ENCODE data around the gene FLCN.

The FLCN gene

GRCh38 chr17:17181666-17182597 is 55.0 kb downstream of the FLCN start:
- peaks cover 84% of the 10 kb centered on the region for H3K36me3 ChIP-seq (ENCODE audit: control insufficient read depth, insufficient read depth, low read length, severe bottlenecking)
- no peak overlapping the region for H3K9ac ChIP-seq (ENCODE audit: low read length)
- peaks cover 8% of the 10 kb centered on the region for H3K4me1 ChIP-seq (ENCODE audit: control insufficient read depth, insufficient read depth, low read length)
- H3K27me3 ChIP-seq (replicated peaks; ENCODE audit: control insufficient read depth, insufficient read depth, low read length): no peaks in the 10 kb centered on the region
- no peak for DNase-seq (ENCODE audit: low read depth)
- no peak overlapping the region for H3K4me3 ChIP-seq (ENCODE audit: low read length)
- no peaks in the 10 kb centered on the region for H3K9me3 ChIP-seq (ENCODE audit: control insufficient read depth, low read length)

GRCh38 chr17:17180741-17181525 is 56.0 kb downstream of the FLCN start:
- H3K36me3 ChIP-seq (ENCODE audit: control insufficient read depth, insufficient read depth, low read length, severe bottlenecking): peaks cover 91% of the 10 kb centered on the region
- no peaks in the 10 kb centered on the region for H3K27me3 ChIP-seq (replicated peaks; ENCODE audit: control insufficient read depth, insufficient read depth, low read length)
- H3K4me1 ChIP-seq (ENCODE audit: control insufficient read depth, insufficient read depth, low read length): peaks cover 5% of the 10 kb centered on the region
- no peak for DNase-seq (ENCODE audit: low read depth)
- no peak overlapping the region for H3K9ac ChIP-seq (ENCODE audit: low read length)
- no peak overlapping the region for H3K4me3 ChIP-seq (ENCODE audit: low read length)
- no peaks in the 10 kb centered on the region for H3K9me3 ChIP-seq (ENCODE audit: control insufficient read depth, low read length)

- H3K9ac ChIP-seq (ENCODE audit: low read length): no peak overlapping the region
- DNase-seq (ENCODE audit: low read depth): no peak
These were observed 56.8 kb downstream of the FLCN start for GRCh38 chr17:17180141-17180603.

GRCh38 chr17:17179371-17179827 is 57.6 kb downstream of the FLCN start:
- Histone ChIP-seq H3K36me3 (ENCODE audit: control insufficient read depth, insufficient read depth, low read length, severe bottlenecking) (peaks cover 95% of the 10 kb centered on the region), H3K4me1 (ENCODE audit: control insufficient read depth, insufficient read depth, low read length) (peaks cover 5% of the 10 kb centered on the region), H3K9ac (ENCODE audit: low read length) (no peak overlapping the region), H3K9me3 (ENCODE audit: control insufficient read depth, low read length) (no peaks in the 10 kb centered on the region), H3K27me3 (replicated peaks; ENCODE audit: control insufficient read depth, insufficient read depth, low read length) (no peaks in the 10 kb centered on the region), H3K4me3 (ENCODE audit: low read length) (no peak overlapping the region)
- DNase-seq (ENCODE audit: low read depth): no peak

More at GRCh38 chr17:17180141-17180603, 56.8 kb downstream of the FLCN start:
- Histone ChIP-seq H3K36me3 (ENCODE audit: control insufficient read depth, insufficient read depth, low read length, severe bottlenecking) (peaks cover 94% of the 10 kb centered on the region), H3K4me3 (ENCODE audit: low read length) (no peak overlapping the region), H3K9me3 (ENCODE audit: control insufficient read depth, low read length) (no peaks in the 10 kb centered on the region), H3K4me1 (ENCODE audit: control insufficient read depth, insufficient read depth, low read length) (peaks cover 5% of the 10 kb centered on the region), H3K27me3 (replicated peaks; ENCODE audit: control insufficient read depth, insufficient read depth, low read length) (no peaks in the 10 kb centered on the region)

- H3K4me3 ChIP-seq (ENCODE audit: low read length): no peak overlapping the region
- H3K4me1 ChIP-seq (ENCODE audit: control insufficient read depth, insufficient read depth, low read length): peaks cover 5% of the 10 kb centered on the region
- H3K9me3 ChIP-seq (ENCODE audit: control insufficient read depth, low read length): no peaks in the 10 kb centered on the region
- H3K27me3 ChIP-seq (replicated peaks; ENCODE audit: control insufficient read depth, insufficient read depth, low read length): no peaks in the 10 kb centered on the region
- no peak overlapping the region for H3K9ac ChIP-seq (ENCODE audit: low read length)
- H3K36me3 ChIP-seq (ENCODE audit: control insufficient read depth, insufficient read depth, low read length, severe bottlenecking): peaks cover 98% of the 10 kb centered on the region
- DNase-seq (ENCODE audit: low read depth): no peak
These were observed 59.8 kb downstream of the FLCN start for GRCh38 chr17:17177176-17177575.

- no peaks in the 10 kb centered on the region for H3K27me3 ChIP-seq (replicated peaks; ENCODE audit: control insufficient read depth, insufficient read depth, low read length)
- no peak overlapping the region for H3K9ac ChIP-seq (ENCODE audit: low read length)
- peaks cover 95% of the 10 kb centered on the region for H3K36me3 ChIP-seq (ENCODE audit: control insufficient read depth, insufficient read depth, low read length, severe bottlenecking)
- H3K9me3 ChIP-seq (ENCODE audit: control insufficient read depth, low read length): no peaks in the 10 kb centered on the region
- no peak for DNase-seq (ENCODE audit: low read depth)
- no peak overlapping the region for H3K4me3 ChIP-seq (ENCODE audit: low read length)
- H3K4me1 ChIP-seq (ENCODE audit: control insufficient read depth, insufficient read depth, low read length): no peaks in the 10 kb centered on the region
These were observed 60.6 kb downstream of the FLCN start for GRCh38 chr17:17176341-17176740.

- Histone ChIP-seq H3K9me3 (ENCODE audit: control insufficient read depth, low read length) (no peaks in the 10 kb centered on the region), H3K36me3 (ENCODE audit: control insufficient read depth, insufficient read depth, low read length, severe bottlenecking) (peaks cover 91% of the 10 kb centered on the region), H3K4me3 (ENCODE audit: low read length) (no peak overlapping the region), H3K9ac (ENCODE audit: low read length) (no peak overlapping the region), H3K27me3 (replicated peaks; ENCODE audit: control insufficient read depth, insufficient read depth, low read length) (no peaks in the 10 kb centered on the region), H3K4me1 (ENCODE audit: control insufficient read depth, insufficient read depth, low read length) (no peaks in the 10 kb centered on the region)
- no peak for DNase-seq (ENCODE audit: low read depth)
These were observed 61.1 kb downstream of the FLCN start for GRCh38 chr17:17175917-17176316.

GRCh38 chr17:17175340-17175739 is 61.6 kb downstream of the FLCN start:
- H3K36me3 ChIP-seq (ENCODE audit: control insufficient read depth, insufficient read depth, low read length, severe bottlenecking): peaks cover 85% of the 10 kb centered on the region

GRCh38 chr17:17173921-17174320 is 63.0 kb downstream of the FLCN start:
- H3K4me1 ChIP-seq (ENCODE audit: control insufficient read depth, insufficient read depth, low read length): no peaks in the 10 kb centered on the region
- DNase-seq (ENCODE audit: low read depth): no peak
- H3K36me3 ChIP-seq (ENCODE audit: control insufficient read depth, insufficient read depth, low read length, severe bottlenecking): peaks cover 80% of the 10 kb centered on the region
- H3K4me3 ChIP-seq (ENCODE audit: low read length): no peak overlapping the region
- no peaks in the 10 kb centered on the region for H3K9me3 ChIP-seq (ENCODE audit: control insufficient read depth, low read length)
- no peak overlapping the region for H3K9ac ChIP-seq (ENCODE audit: low read length)
- no peaks in the 10 kb centered on the region for H3K27me3 ChIP-seq (replicated peaks; ENCODE audit: control insufficient read depth, insufficient read depth, low read length)

More at GRCh38 chr17:17175340-17175739, 61.6 kb downstream of the FLCN start:
- Histone ChIP-seq H3K4me1 (ENCODE audit: control insufficient read depth, insufficient read depth, low read length) (no peaks in the 10 kb centered on the region), H3K9ac (ENCODE audit: low read length) (no peak overlapping the region), H3K27me3 (replicated peaks; ENCODE audit: control insufficient read depth, insufficient read depth, low read length) (no peaks in the 10 kb centered on the region), H3K4me3 (ENCODE audit: low read length) (no peak overlapping the region), H3K9me3 (ENCODE audit: control insufficient read depth, low read length) (no peaks in the 10 kb centered on the region)
- no peak for DNase-seq (ENCODE audit: low read depth)

GRCh38 chr17:17172990-17173389 is 64.0 kb downstream of the FLCN start:
- H3K4me1 ChIP-seq (ENCODE audit: control insufficient read depth, insufficient read depth, low read length): no peaks in the 10 kb centered on the region
- no peak overlapping the region for H3K9ac ChIP-seq (ENCODE audit: low read length)
- H3K36me3 ChIP-seq (ENCODE audit: control insufficient read depth, insufficient read depth, low read length, severe bottlenecking): peaks cover 80% of the 10 kb centered on the region
- no peak overlapping the region for H3K4me3 ChIP-seq (ENCODE audit: low read length)
- DNase-seq (ENCODE audit: low read depth): no peak
- no peaks in the 10 kb centered on the region for H3K9me3 ChIP-seq (ENCODE audit: control insufficient read depth, low read length)
- no peaks in the 10 kb centered on the region for H3K27me3 ChIP-seq (replicated peaks; ENCODE audit: control insufficient read depth, insufficient read depth, low read length)
